B cell (primary cell): Measurements from ENCODE around the gene TNF.

Experiments used
- EZH2 ChIP-seq: IDR thresholded peaks from 2 replicates; pipeline ENCODE4 v1.6.1; 2012; ENCODE audit warnings: borderline replicate concordance, low read depth, mild to moderate bottlenecking, moderate library complexity, low read length; ENCODE audit not compliant: insufficient read depth, poor library complexity, severe bottlenecking
- TF ChIP-seq, protein P1 (sequence below): fragments of 200-600 bp; IDR thresholded peaks from one replicate; pipeline ENCODE4 v1.8.0; 2022; ENCODE audit warnings: antibody characterized with exemption, mild to moderate bottlenecking

DNA sequence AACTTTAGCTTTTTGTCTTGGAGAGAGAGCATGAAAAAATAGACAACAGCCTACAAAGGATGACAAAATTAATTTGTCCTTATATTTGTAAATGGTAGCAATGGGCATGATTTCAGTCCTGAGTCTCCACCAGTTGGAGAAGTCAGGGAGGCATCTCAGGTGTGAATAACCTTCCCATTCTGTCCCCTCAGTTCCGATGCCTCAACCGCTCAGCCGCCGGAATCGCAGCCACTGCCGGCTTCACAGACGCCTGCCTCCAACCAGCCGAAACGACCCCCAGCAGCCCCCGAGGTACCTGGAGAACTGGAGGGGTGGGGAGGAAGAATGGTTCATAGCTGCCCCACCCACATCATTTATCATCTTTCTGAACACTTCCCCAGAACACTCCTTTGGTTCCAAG, 48.7 kb downstream of the TNF start:
- TF ChIP-seq, protein P1, sequence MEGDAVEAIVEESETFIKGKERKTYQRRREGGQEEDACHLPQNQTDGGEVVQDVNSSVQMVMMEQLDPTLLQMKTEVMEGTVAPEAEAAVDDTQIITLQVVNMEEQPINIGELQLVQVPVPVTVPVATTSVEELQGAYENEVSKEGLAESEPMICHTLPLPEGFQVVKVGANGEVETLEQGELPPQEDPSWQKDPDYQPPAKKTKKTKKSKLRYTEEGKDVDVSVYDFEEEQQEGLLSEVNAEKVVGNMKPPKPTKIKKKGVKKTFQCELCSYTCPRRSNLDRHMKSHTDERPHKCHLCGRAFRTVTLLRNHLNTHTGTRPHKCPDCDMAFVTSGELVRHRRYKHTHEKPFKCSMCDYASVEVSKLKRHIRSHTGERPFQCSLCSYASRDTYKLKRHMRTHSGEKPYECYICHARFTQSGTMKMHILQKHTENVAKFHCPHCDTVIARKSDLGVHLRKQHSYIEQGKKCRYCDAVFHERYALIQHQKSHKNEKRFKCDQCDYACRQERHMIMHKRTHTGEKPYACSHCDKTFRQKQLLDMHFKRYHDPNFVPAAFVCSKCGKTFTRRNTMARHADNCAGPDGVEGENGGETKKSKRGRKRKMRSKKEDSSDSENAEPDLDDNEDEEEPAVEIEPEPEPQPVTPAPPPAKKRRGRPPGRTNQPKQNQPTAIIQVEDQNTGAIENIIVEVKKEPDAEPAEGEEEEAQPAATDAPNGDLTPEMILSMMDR, result no peak
- no peak for TF ChIP-seq EZH2
